ENCODE measurements around the gene ADRA2A. TPM values are rescaled to one million over a fixed set of nuclear protein-coding genes. Genes with fewer than 3 reads are reported as not detected.

ADRA2A gene
- total RNA-seq, 1 donor from 2014 or later, result 4.9 TPM

- H3K4me1 Mint-ChIP-seq, result peaks cover 3% of the 10 kb centered on the region
- no peak for DNase-seq (ENCODE audit: low spot score in 2 of 2, unreplicated experiment in 2 of 2)
- no peak overlapping the region for H3K27ac Mint-ChIP-seq
- no peak overlapping the region for H3K4me3 Mint-ChIP-seq
- no peaks in the 10 kb centered on the region for H3K9me3 Mint-ChIP-seq
- H3K27me3 Mint-ChIP-seq (ENCODE audit: low read depth), result peaks cover 40% of the 10 kb centered on the region
- no peak for TF ChIP-seq CTCF (IDR thresholded peaks at IDR 0.05; ENCODE audit: unreplicated experiment)
- no peaks in the 10 kb centered on the region for H3K36me3 Mint-ChIP-seq
These were observed 30.2 kb downstream of the ADRA2A start for GRCh38 chr10:111107023-111107422.

DNA sequence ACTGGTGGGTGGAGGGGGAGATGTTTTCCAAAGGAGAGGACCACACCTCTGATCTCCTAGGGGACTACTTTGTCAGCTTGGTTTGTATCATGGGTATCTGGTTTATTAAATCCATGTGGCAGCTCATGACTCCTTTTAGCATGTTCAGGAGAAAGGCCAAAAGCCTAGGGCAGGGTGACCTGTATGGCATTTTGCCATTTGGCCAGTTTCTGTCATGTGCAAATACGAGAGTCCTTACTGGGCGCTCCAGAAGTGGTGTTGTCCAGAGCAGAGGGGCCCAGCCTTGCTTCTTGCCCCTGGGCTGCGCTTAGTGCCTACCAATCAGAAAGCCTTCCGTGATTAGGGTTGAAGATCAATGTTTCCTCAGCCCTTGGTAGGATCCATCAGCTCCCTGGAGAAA lies 31.0 kb downstream of the ADRA2A start:
- Mint-ChIP-seq H3K9me3 (no peaks in the 10 kb centered on the region), H3K27ac (no peak overlapping the region), H3K36me3 (no peaks in the 10 kb centered on the region), H3K4me1 (peaks cover 3% of the 10 kb centered on the region), H3K4me3 (no peak overlapping the region), H3K27me3 (ENCODE audit: low read depth) (peaks cover 38% of the 10 kb centered on the region)
- TF ChIP-seq CTCF (IDR thresholded peaks at IDR 0.05; ENCODE audit: unreplicated experiment), result no peak
- DNase-seq (ENCODE audit: low spot score in 2 of 2, unreplicated experiment in 2 of 2), result no peak

DNA sequence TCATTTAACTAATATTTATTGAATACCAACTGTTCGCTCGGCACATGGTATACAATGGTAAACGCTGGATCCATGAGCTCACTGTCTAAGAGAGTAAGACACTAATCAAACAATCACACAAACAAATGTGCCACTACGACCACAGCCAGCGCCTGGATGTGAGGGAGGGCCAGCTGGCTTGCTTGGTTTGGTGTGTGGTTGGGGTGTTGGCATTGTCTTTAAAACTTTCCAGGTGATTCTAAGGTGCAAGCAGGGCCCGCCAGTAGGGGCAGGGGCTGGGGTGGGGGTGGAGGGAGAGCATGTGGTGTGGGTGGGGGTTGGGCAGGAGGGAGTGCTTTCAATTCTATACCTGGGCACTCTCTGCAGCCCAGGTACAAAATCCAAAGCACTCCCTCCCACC lies 31.6 kb downstream of the ADRA2A start:
- no peak for DNase-seq (ENCODE audit: low spot score in 2 of 2, unreplicated experiment in 2 of 2)
- Mint-ChIP-seq H3K36me3 (no peaks in the 10 kb centered on the region), H3K9me3 (no peaks in the 10 kb centered on the region), H3K4me1 (peaks cover 3% of the 10 kb centered on the region), H3K27ac (no peak overlapping the region), H3K27me3 (ENCODE audit: low read depth) (peaks cover 36% of the 10 kb centered on the region), H3K4me3 (no peak overlapping the region)
- TF ChIP-seq CTCF (IDR thresholded peaks at IDR 0.05; ENCODE audit: unreplicated experiment), result no peak

- no peak for TF ChIP-seq CTCF (IDR thresholded peaks at IDR 0.05; ENCODE audit: unreplicated experiment)
- no peaks in the 10 kb centered on the region for H3K9me3 Mint-ChIP-seq
- H3K36me3 Mint-ChIP-seq, result no peaks in the 10 kb centered on the region
- no peak overlapping the region for H3K4me3 Mint-ChIP-seq
- no peak overlapping the region for H3K27ac Mint-ChIP-seq
- H3K27me3 Mint-ChIP-seq (ENCODE audit: low read depth), result peaks cover 33% of the 10 kb centered on the region
- DNase-seq (ENCODE audit: low spot score in 2 of 2, unreplicated experiment in 2 of 2), result no peak
- H3K4me1 Mint-ChIP-seq, result peaks cover 3% of the 10 kb centered on the region
These were observed 32.8 kb downstream of the ADRA2A start for GRCh38 chr10:111109501-111110242.

DNA sequence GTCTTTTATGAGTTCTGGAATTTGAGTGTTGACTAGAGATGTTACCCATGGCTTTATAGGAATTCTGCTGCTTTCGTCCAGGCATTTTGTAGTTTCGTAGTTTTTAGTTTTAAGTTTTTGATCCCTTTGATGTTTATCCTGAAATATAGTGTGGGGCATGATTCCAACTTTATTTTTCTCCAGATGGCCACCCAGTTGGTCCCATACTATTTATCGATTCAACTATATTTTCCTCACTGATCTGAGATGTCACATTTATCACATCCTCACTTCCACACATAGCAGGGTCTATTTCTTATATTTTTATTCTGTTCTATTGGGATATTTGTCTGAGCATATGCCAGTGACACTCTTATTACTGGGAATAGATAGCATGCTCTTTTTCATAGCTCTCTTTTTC lies 33.9 kb downstream of the ADRA2A start:
- no peak for TF ChIP-seq CTCF (IDR thresholded peaks at IDR 0.05; ENCODE audit: unreplicated experiment)
- Mint-ChIP-seq H3K27me3 (ENCODE audit: low read depth) (peaks cover 27% of the 10 kb centered on the region), H3K27ac (no peak overlapping the region), H3K36me3 (no peaks in the 10 kb centered on the region), H3K4me1 (peaks cover 3% of the 10 kb centered on the region), H3K9me3 (no peaks in the 10 kb centered on the region), H3K4me3 (no peak overlapping the region)
- DNase-seq (ENCODE audit: low spot score in 2 of 2, unreplicated experiment in 2 of 2), result no peak

All from mesothelial cell of epicardium (in vitro differentiated cells).